BLaER1 treated with 17β-estradiol and CSF1 and Interleukin-3, amounts not matched to agents 10 nM and 100 nM (cell line): Measurements from ENCODE around the gene PER3.
A peak's percentile ranks its signal among the peaks of the same experiment; 100 is the strongest.

Experiments used
- H3K27ac ChIP-seq, 11 experiments: shearing (Covaris generic); formaldehyde crosslinking; 2 replicates each; pipeline ENCODE4 v1.8.1; 2022
- H3K27me3 ChIP-seq, 11 experiments: shearing (Covaris generic); formaldehyde crosslinking; 2 replicates each; pipeline ENCODE4 v1.8.1; 2022
- H3K36me3 ChIP-seq, 11 experiments: shearing (Covaris generic); formaldehyde crosslinking; 2 replicates each; pipeline ENCODE4 v1.8.1; 2022
- H3K4me1 ChIP-seq, 10 experiments: shearing (Covaris generic); formaldehyde crosslinking; 2 replicates each; pipeline ENCODE4 v1.8.1; 2022
- H3K4me2 ChIP-seq, 11 experiments: shearing (Covaris generic); formaldehyde crosslinking; 2 replicates each; pipeline ENCODE4 v1.8.1; 2022
- H3K4me3 ChIP-seq, 10 experiments: shearing (Covaris generic); formaldehyde crosslinking; 2 replicates each; pipeline ENCODE4 v1.8.1; 2022
- H3K9ac ChIP-seq, 11 experiments: shearing (Covaris generic); formaldehyde crosslinking; 2 replicates each; pipeline ENCODE4 v1.8.1; 2022
- H3K9me3 ChIP-seq, 11 experiments: shearing (Covaris generic); formaldehyde crosslinking; replicated peaks in 1 of 11; 2 replicates each; pipeline ENCODE4 v1.8.1; 2022
- H4K20me1 ChIP-seq, 11 experiments: shearing (Covaris generic); formaldehyde crosslinking; 2 replicates each; pipeline ENCODE4 v1.8.1; 2022
- Cebpa-rat ChIP-seq, 11 experiments: shearing (Covaris generic); IDR thresholded peaks; 2 replicates each; pipeline ENCODE4 v1.8.1; 2022

Gene PER3

DNA sequence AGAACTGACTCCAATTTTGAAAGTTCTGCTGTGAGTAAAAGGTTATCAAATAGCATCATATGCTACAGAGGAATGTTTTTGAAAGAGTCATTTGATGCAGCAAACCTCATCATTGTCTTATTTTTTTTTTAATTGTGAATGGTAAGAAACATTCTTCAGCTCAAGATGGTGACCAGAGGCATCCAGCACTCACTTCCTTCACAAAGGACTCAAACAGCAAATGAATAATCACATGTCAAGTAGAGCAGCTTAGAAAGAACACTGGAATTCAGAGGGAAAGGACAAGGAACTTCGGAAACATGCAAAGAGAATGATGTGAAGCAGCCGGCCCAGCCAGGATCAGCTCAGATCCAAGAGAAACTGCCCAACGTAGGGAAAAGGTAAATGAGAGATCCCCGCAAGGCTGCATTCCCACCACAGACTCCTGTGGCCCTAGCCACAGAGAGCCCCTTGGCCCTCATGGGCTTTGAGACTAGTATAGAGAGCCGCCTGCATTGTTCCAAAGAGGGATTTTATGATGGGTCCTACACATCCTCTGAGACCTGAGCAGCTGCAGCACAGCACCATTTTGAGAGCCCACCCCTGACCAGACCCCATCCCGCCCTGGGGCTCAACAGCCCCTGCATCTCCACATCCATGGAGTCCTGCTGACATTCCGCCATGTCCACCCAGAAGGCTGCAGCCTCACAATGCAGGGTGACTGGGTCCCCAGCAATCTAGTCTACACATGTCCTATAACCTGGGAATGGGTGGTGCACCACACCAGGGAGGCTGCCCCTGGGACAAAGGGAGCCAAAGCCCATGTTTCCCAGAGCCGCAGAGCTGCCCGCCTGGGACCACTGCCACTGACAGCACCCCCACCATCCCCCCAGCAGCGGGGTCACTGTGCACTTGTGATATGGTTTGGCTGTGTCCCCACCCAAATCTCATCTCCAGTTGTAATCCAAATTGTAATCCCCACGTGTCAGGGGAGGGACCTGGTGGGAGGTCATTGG is 90.0 kb downstream of the PER3 start:
- Histone ChIP-seq H3K9me3 (peaks cover 29 to 47% (median 39%) of the 10 kb centered on the region in 11 experiments), H4K20me1 (no peaks in the 10 kb centered on the region), H3K9ac (no peak overlapping the region), H3K27me3 (no peaks in the 10 kb centered on the region), H3K4me1 (no peaks in the 10 kb centered on the region), H3K36me3 (no peaks in the 10 kb centered on the region), H3K4me2 (no peak overlapping the region), H3K27ac (no peak overlapping the region), H3K4me3 (no peak overlapping the region)
- TF ChIP-seq Cebpa-rat (IDR thresholded peaks at IDR 0.05), result no peak

DNA sequence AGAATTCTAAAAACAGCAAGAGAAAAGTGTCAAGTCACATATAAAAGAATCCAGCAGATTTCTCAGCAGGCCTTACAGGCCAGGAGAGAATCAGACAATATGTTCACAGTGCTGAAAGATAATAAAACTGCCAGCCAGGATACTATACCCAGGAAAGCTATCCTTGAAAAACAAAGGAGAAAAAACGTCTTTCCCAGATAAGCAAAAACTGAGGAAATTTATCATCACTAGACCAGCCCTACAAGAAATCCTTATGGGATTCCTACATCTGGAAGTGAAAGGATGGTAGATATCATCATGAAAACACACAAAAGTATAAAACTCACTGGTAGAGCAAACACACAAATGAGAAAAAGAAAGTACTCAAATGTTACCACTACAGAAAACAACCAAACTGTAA is 93.9 kb downstream of the PER3 start:
- no peaks in the 10 kb centered on the region for H3K36me3 ChIP-seq
- no peak for TF ChIP-seq Cebpa-rat (IDR thresholded peaks at IDR 0.05)
- no peaks in the 10 kb centered on the region for H3K4me1 ChIP-seq
- H4K20me1 ChIP-seq, result no peaks in the 10 kb centered on the region
- H3K4me2 ChIP-seq, result no peak overlapping the region
- no peaks in the 10 kb centered on the region for H3K27me3 ChIP-seq
- no peak overlapping the region for H3K9ac ChIP-seq
- no peak overlapping the region for H3K4me3 ChIP-seq
- peaks cover 29 to 47% (median 42%) of the 10 kb centered on the region in 11 experiments for H3K9me3 ChIP-seq
- H3K27ac ChIP-seq, result no peak overlapping the region

DNA sequence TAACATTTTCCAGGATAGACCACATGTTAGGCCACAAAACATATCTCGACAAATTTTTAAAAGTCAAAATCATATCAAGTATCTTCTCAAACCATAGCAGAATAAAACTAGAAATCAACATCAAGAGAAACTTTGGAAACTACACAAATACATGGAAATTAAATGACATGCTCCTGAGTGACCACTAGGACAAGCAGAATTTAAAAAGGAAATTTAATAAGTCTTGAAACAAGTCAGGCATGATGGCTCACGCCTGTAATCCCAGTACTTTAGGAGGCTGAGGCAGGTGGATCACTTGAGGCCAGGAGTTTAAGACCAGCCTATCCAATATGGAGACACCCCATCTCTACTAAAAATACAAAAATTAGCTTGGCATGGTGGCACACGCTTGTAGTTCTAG is 95.1 kb downstream of the PER3 start:
- no peak overlapping the region for H3K27ac ChIP-seq
- H3K9ac ChIP-seq, result no peak overlapping the region
- H3K4me2 ChIP-seq, result no peak overlapping the region
- TF ChIP-seq Cebpa-rat (IDR thresholded peaks at IDR 0.05), result no peak
- H4K20me1 ChIP-seq, result no peaks in the 10 kb centered on the region
- no peaks in the 10 kb centered on the region for H3K27me3 ChIP-seq
- H3K4me3 ChIP-seq, result no peak overlapping the region
- H3K36me3 ChIP-seq, result no peaks in the 10 kb centered on the region
- no peaks in the 10 kb centered on the region for H3K4me1 ChIP-seq
- H3K9me3 ChIP-seq, result peaks cover 29 to 45% (median 39%) of the 10 kb centered on the region in 11 experiments

DNA sequence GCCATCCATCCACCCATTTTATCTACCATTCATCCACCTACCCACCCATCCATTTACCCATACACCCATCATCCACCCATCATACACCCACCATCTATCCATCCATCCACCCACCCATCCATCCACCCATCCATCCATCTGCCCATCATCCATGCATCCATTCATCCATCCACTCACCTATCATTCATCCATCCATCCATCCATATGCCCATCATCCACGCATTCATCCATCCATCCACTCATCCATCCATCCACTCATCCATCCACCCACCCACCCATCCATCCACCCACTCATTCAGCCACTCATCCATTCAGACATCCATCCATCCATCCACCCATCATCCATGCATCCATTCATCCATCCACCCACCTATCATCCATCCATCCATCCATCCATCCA is 100.7 kb downstream of the PER3 start:
- Histone ChIP-seq H4K20me1 (no peaks in the 10 kb centered on the region), H3K36me3 (no peaks in the 10 kb centered on the region), H3K9ac (no peak overlapping the region), H3K27me3 (no peaks in the 10 kb centered on the region), H3K4me2 (no peak overlapping the region), H3K27ac (no peak overlapping the region), H3K9me3 (peaks cover 0 to 6% (median 3%) of the 10 kb centered on the region in 11 experiments; a peak in 3 of 22 replicates), H3K4me1 (peaks cover 0 to 9% (median 0%) of the 10 kb centered on the region in 10 experiments; a peak in 6 of 20 replicates), H3K4me3 (no peak overlapping the region)
- TF ChIP-seq Cebpa-rat (IDR thresholded peaks at IDR 0.05), result no peak

DNA sequence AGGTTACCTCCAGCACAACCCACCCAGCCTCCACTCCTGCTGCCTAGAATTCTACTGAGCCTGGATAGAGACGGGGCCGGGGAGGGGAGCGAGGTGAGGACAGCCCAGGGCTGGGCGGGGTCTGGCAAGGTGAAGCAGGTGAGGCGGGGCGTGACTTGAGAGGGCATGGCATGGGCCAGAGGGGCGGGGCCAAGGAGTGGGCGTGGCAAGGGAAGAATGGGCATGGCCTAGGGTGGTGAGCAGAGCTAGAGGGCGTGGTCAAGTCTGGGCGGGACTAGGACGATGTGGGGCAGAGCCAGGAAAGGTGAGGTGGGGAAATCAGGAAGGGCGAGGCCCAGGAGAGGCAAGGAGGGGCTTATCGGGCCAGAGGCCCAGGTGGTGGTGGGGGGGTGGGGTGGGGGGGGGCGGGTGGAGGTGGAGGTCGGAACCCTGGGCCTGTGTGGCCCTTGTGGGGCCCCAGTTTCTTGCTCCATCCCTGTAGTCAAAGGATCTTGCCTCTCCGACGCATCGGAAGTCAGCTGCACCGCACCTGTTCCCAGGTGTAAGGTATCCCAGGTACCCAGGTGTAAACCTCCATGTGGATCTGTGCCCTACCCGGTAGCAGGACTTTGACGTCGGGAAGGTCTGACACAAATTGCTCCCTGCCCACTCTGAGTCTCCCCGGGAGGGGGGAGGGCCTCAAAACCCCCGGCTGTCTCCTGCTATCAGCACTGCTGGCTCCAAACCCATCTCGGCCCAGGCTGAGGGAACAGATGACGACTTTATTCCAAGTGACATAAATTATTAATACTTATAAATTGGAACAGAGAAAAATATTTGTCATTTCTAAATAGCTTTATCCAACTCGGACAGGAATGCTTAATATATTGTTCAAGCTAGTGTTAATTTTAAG is 101.7 kb downstream of the PER3 start:
- peaks cover 0 to 9% (median 0%) of the 10 kb centered on the region in 10 experiments; a peak in 6 of 20 replicates for H3K4me1 ChIP-seq
- H3K27me3 ChIP-seq, result no peaks in the 10 kb centered on the region
- no peak overlapping the region for H3K9ac ChIP-seq
- TF ChIP-seq Cebpa-rat (IDR thresholded peaks at IDR 0.05), result no peak
- H3K27ac ChIP-seq, result no peak overlapping the region
- no peak overlapping the region for H3K4me2 ChIP-seq
- H3K4me3 ChIP-seq, result no peak overlapping the region
- no peaks in the 10 kb centered on the region for H3K36me3 ChIP-seq
- peaks cover 0 to 5% (median 2%) of the 10 kb centered on the region in 11 experiments; a peak in 3 of 22 replicates for H3K9me3 ChIP-seq
- no peaks in the 10 kb centered on the region for H4K20me1 ChIP-seq

DNA sequence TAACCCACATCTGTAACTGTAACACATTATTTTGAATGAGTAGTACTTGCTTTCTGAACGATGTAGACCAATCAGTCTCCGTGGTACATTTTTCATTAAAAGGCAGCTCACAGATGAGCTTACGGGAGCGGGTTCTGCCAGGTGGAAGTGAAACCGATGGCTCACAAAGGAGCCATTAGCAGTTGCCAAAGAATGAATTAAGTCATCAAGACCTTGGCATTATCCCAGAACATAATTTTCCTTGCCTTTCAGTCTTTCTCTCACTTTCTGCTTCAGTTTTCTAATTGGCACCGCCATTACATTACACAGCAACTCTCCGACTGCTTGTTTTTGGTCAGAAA is 102.3 kb downstream of the PER3 start:
- Histone ChIP-seq H3K9ac (no peak overlapping the region), H4K20me1 (no peaks in the 10 kb centered on the region), H3K36me3 (no peaks in the 10 kb centered on the region), H3K27me3 (no peaks in the 10 kb centered on the region), H3K27ac (no peak overlapping the region), H3K4me2 (peak overlapping the region in 2 of 11 experiments; percentile 3 to 22; a peak in 2 of 22 replicates), H3K4me3 (no peak overlapping the region), H3K9me3 (peaks cover 0 to 5% (median 0%) of the 10 kb centered on the region in 11 experiments; a peak in 3 of 22 replicates), H3K4me1 (peaks cover 0 to 9% (median 0%) of the 10 kb centered on the region in 10 experiments; a peak in 6 of 20 replicates)
- no peak for TF ChIP-seq Cebpa-rat (IDR thresholded peaks at IDR 0.05)

DNA sequence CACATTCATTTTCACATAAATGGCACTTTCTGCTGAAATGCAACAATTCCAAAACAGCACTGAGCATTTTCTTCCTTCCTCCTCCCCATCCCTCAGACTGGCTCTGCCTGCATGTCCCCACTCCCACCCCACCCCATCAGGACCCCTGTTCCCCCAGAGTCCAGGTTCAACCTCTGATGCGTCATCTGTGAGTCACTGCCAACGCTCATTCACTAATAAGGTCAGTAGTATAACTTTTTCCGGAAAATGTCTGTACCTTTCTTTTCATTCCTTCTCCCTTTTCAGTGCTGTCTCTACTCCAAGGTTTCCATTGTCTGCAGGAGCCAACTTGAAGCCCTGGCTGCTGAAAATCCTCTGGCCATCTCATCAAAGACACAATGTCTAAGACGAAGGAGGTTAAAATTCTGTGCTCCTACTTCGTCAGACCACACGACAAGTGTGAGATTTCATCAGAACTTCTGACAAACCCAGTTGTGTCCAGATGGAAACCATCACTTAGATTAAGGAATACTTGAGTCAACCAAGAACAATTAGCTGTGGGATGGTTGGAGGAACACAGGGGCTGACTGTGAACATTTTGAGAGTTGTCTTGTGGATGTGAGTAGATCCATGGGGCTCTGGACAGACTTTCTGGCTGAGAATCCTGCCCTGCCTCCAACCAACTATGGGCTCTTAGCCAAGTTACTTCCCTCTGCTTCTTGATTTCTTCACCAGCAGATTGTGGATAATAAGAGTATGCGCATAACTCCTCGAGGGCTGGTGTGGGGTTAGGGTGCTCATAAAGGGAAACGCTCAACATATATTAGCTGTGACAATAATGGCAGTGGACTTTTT is 104.4 kb downstream of the PER3 start:
- no peaks in the 10 kb centered on the region for H3K36me3 ChIP-seq
- TF ChIP-seq Cebpa-rat (IDR thresholded peaks at IDR 0.05), result no peak
- H3K9ac ChIP-seq, result no peak overlapping the region
- no peaks in the 10 kb centered on the region for H3K27me3 ChIP-seq
- H3K4me1 ChIP-seq, result peaks cover 0 to 9% (median 0%) of the 10 kb centered on the region in 10 experiments; a peak in 6 of 20 replicates
- peaks cover 0 to 5% (median 0%) of the 10 kb centered on the region in 11 experiments; a peak in 3 of 22 replicates for H3K9me3 ChIP-seq
- no peak overlapping the region for H3K27ac ChIP-seq
- no peak overlapping the region for H3K4me3 ChIP-seq
- H3K4me2 ChIP-seq, result no peak overlapping the region
- H4K20me1 ChIP-seq, result no peaks in the 10 kb centered on the region

DNA sequence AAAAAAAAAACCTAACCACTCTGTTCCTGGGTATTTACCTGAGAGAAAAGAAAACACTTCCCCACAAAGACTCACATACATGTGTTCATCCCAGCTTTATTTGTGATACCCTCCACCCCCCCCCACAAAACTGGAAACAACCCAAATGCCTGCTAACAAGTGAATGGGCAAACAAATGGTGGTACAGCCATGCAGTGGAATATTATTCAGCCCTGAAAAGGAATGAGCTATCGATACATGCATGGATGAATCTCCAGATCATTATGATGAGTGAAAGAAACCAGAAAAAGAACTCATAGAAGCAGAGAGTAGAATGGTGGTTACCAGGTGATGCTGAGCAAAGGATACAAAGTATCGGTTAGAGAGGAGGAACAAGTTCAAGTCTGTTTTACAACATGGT is 106.8 kb downstream of the PER3 start:
- no peak overlapping the region for H3K9ac ChIP-seq
- no peak for TF ChIP-seq Cebpa-rat (IDR thresholded peaks at IDR 0.05)
- H3K4me1 ChIP-seq, result peaks cover 0 to 9% (median 0%) of the 10 kb centered on the region in 10 experiments; a peak in 6 of 20 replicates
- H4K20me1 ChIP-seq, result no peaks in the 10 kb centered on the region
- no peak overlapping the region for H3K4me2 ChIP-seq
- no peaks in the 10 kb centered on the region for H3K27me3 ChIP-seq
- H3K4me3 ChIP-seq, result no peak overlapping the region
- no peak overlapping the region for H3K27ac ChIP-seq
- no peaks in the 10 kb centered on the region for H3K36me3 ChIP-seq
- no peaks in the 10 kb centered on the region for H3K9me3 ChIP-seq
